ENCODE data around the gene KLHL3. TPM values are rescaled to one million over a fixed set of nuclear protein-coding genes. Genes with fewer than 3 reads are reported as not detected.

The KLHL3 gene
- total and polyA plus RNA-seq, 4 donors: 0.91 to 8.8 (median 3.7) TPM

DNA sequence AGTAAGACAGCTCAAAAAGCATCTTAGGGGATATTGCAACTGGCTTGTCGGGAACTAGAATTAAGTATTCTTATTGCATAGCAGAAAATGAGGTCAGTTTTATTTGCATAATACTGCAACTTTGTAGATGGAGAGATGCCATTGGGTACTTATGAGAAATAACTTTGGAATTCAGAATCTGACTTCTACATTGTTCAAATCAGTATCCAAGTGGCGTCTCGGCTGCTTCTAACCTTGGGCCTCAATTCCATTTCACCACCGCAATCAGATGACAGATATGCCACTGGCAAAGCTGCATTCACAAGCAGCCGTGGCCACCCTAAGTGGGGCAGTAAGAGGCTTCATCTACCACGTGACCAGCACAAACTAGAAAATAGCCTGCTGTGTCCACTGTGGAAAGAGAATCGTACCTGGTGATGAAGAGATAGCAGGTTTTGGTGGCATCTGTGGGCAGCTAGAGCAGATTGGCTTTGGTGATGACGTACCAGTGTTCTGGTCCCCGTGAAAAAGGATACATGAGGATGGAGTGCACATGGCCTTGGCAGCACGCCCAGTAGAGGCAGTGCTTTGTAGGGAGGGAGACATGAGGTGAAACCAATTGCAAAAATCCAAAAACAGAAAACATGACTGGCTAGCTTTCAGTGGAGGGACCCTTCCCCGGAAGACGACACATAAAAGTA is 116.6 kb downstream of the KLHL3 start:
- H3K27ac ChIP-seq (ENCODE audit: low read depth in 1 of 2, low read length in 2 of 2): no peak overlapping the region
- no peaks in the 10 kb centered on the region for H3K27me3 ChIP-seq (ENCODE audit: control insufficient read depth in 4 of 4, insufficient read depth in 4 of 4, low read length in 3 of 4)
- H3K4me3 ChIP-seq (ENCODE audit: low read depth in 1 of 3, low read length in 3 of 3): no peak overlapping the region
- no peak for DNase-seq (ENCODE audit: low spot score)
- TF ChIP-seq TAF1 (conservative IDR thresholded peaks at IDR 0.05): no peak
- 84% methylated on average over 12 of the region's 12 CpGs for WGBS
- peaks cover 2 to 19% (median 15%) of the 10 kb centered on the region in 4 donors for H3K4me1 ChIP-seq (ENCODE audit: control insufficient read depth in 4 of 4, insufficient read depth in 4 of 4, low read length in 3 of 4)
- no peak overlapping the region for H3K9ac ChIP-seq (ENCODE audit: low read depth in 1 of 2, low read length in 2 of 2)
- H3K9me3 ChIP-seq (ENCODE audit: control insufficient read depth in 4 of 4, low read length in 3 of 4): no peaks in the 10 kb centered on the region
- no peaks in the 10 kb centered on the region for H3K36me3 ChIP-seq (ENCODE audit: control insufficient read depth in 4 of 4, insufficient read depth in 3 of 4, low read depth in 1 of 4, low read length in 3 of 4)

- H3K9ac ChIP-seq (ENCODE audit: low read depth in 1 of 2, low read length in 2 of 2): no peak overlapping the region
- TF ChIP-seq TAF1 (conservative IDR thresholded peaks at IDR 0.05) (no peak), SP1 (IDR thresholded peaks at IDR 0.05) (no peak), MAX (IDR thresholded peaks at IDR 0.05) (no peak), HNF4A (conservative IDR thresholded peaks at IDR 0.05) (no peak), RXRA (IDR thresholded peaks at IDR 0.05) (no peak), RAD21 (IDR thresholded peaks at IDR 0.05) (no peak), JUND (IDR thresholded peaks at IDR 0.05) (no peak), GABPA (IDR thresholded peaks at IDR 0.05 in 1 of 2, conservative IDR thresholded peaks at IDR 0.05 in 1 of 2) (no peak), ATF3 (IDR thresholded peaks at IDR 0.05) (no peak), YY1 (IDR thresholded peaks at IDR 0.05) (no peak), FOXA2 (IDR thresholded peaks at IDR 0.05) (no peak), HNF4G (IDR thresholded peaks at IDR 0.05) (no peak)
- TF ChIP-seq, protein P1, sequence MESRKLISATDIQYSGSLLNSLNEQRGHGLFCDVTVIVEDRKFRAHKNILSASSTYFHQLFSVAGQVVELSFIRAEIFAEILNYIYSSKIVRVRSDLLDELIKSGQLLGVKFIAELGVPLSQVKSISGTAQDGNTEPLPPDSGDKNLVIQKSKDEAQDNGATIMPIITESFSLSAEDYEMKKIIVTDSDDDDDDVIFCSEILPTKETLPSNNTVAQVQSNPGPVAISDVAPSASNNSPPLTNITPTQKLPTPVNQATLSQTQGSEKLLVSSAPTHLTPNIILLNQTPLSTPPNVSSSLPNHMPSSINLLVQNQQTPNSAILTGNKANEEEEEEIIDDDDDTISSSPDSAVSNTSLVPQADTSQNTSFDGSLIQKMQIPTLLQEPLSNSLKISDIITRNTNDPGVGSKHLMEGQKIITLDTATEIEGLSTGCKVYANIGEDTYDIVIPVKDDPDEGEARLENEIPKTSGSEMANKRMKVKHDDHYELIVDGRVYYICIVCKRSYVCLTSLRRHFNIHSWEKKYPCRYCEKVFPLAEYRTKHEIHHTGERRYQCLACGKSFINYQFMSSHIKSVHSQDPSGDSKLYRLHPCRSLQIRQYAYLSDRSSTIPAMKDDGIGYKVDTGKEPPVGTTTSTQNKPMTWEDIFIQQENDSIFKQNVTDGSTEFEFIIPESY (IDR thresholded peaks at IDR 0.05): no peak
- H3K36me3 ChIP-seq (ENCODE audit: control insufficient read depth in 4 of 4, insufficient read depth in 3 of 4, low read depth in 1 of 4, low read length in 3 of 4): no peaks in the 10 kb centered on the region
- H3K9me3 ChIP-seq (ENCODE audit: control insufficient read depth in 4 of 4, low read length in 3 of 4): no peaks in the 10 kb centered on the region
- H3K4me3 ChIP-seq (ENCODE audit: low read depth in 1 of 3, low read length in 3 of 3): no peak overlapping the region
- no peak overlapping the region for H3K27ac ChIP-seq (ENCODE audit: low read depth in 1 of 2, low read length in 2 of 2)
- H3K27me3 ChIP-seq (ENCODE audit: control insufficient read depth in 4 of 4, insufficient read depth in 4 of 4, low read length in 3 of 4): no peaks in the 10 kb centered on the region
- peaks cover 2 to 18% (median 15%) of the 10 kb centered on the region in 4 donors for H3K4me1 ChIP-seq (ENCODE audit: control insufficient read depth in 4 of 4, insufficient read depth in 4 of 4, low read length in 3 of 4)
- WGBS: 92% methylated on average over 7 of the region's 7 CpGs
- no peak for DNase-seq (ENCODE audit: low spot score)
These were observed 117.4 kb downstream of the KLHL3 start for GRCh38 chr5:137618476-137618875.

DNA sequence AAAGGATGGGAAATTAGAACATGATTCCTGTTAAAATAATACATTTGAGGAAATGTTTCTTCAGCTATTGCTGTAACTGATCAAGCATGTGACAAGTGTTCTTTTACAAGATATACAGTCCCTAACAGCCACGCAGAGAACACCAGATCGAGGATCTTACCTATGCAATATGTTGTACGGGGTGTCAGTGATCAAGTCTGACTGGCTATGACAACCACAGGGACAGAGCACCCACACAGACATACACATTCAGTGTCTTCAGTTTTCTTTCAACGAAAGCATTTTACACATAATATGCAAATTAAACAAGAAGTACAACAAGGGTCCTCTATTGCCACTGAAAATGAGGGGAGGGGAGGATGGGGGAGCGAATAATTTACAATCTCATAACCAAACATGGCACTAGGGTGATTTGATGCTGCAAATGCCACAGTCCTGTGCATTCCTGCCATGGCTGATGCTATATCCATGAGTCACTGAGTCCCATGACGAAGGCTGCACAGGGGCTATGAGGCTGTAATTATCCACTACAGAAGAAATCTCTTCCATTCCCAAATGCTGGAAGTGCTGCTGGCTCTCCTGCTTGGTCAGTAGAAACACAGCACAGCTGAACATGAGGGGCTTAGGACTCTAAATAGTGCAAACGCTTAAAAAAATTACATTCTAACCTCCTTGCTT is 118.2 kb downstream of the KLHL3 start:
- Histone ChIP-seq H3K27ac (ENCODE audit: low read depth in 1 of 2, low read length in 2 of 2) (no peak overlapping the region), H3K4me3 (ENCODE audit: low read depth in 1 of 3, low read length in 3 of 3) (no peak overlapping the region), H3K27me3 (ENCODE audit: control insufficient read depth in 4 of 4, insufficient read depth in 4 of 4, low read length in 3 of 4) (no peaks in the 10 kb centered on the region), H3K4me1 (ENCODE audit: control insufficient read depth in 4 of 4, insufficient read depth in 4 of 4, low read length in 3 of 4) (peaks cover 2 to 10% (median 8%) of the 10 kb centered on the region in 4 donors), H3K9ac (ENCODE audit: low read depth in 1 of 2, low read length in 2 of 2) (no peak overlapping the region), H3K36me3 (ENCODE audit: control insufficient read depth in 4 of 4, insufficient read depth in 3 of 4, low read depth in 1 of 4, low read length in 3 of 4) (no peaks in the 10 kb centered on the region), H3K9me3 (ENCODE audit: control insufficient read depth in 4 of 4, low read length in 3 of 4) (no peaks in the 10 kb centered on the region)
- TF ChIP-seq ATF3 (IDR thresholded peaks at IDR 0.05) (no peak), YY1 (IDR thresholded peaks at IDR 0.05) (no peak), TAF1 (conservative IDR thresholded peaks at IDR 0.05) (no peak), RXRA (IDR thresholded peaks at IDR 0.05) (no peak), FOXA1 (IDR thresholded peaks at IDR 0.05) (no peak), JUND (IDR thresholded peaks at IDR 0.05) (no peak), EGR1 (IDR thresholded peaks at IDR 0.05; ENCODE audit: low read depth in 2 of 2) (no peak)
- TF ChIP-seq, protein P1 (IDR thresholded peaks at IDR 0.05): no peak
- WGBS: 95% methylated on average over 7 of the region's 7 CpGs
- no peak for DNase-seq (ENCODE audit: low spot score)

Data from liver (tissue), 9 donors.